Endothelial cell of umbilical vein (primary cell): ENCODE data around the gene CASP2. TPM values are rescaled to one million over a fixed set of nuclear protein-coding genes. Genes with fewer than 3 reads are reported as not detected.

Experiments
- BruUV-seq: library from RNA; stranded (reverse); fragments of 400-500 nt; replicated peaks from 2 replicates; lab custom pipeline; 2021; lab: Mats Ljungman, UMichigan
- CTCF ChIA-PET: fragments of 300-600, 350-600 bp; sonication (Branson Sonifier 250); formaldehyde crosslinking; loops from one replicate; lab custom pipeline; 2021; ENCODE audit warnings: antibody characterized with exemption, inconsistent platforms; lab: Charles Lee
- POLR2A ChIA-PET: fragments of 300-600, 350-600 bp; sonication (Branson Sonifier 250); formaldehyde crosslinking; loops from one replicate; lab custom pipeline; 2021; ENCODE audit warnings: antibody characterized with exemption, inconsistent platforms; lab: Charles Lee
- DNase-seq: peaks from one replicate; pipeline ENCODE4 v3.0.0-alpha.2; 2011; ENCODE audit warnings: low read depth, low spot score
- FAIRE-seq: peaks from 2 replicates; lab custom pipeline; 2011; peaks lifted over from hg19 to GRCh38; lab: Jason Lieb, UNC
- H2AFZ ChIP-seq: 2 replicates; pipeline ENCODE4 v1.6.0; 2012; ENCODE audit warnings: low read depth, low read length, control low read depth, inconsistent platforms
- H3K27ac ChIP-seq: 2 replicates; pipeline ENCODE4 v1.5.1; 2011; ENCODE audit warnings: low read depth, mild to moderate bottlenecking, control low read depth, low read length, moderate library complexity; ENCODE audit not compliant: insufficient read depth
- H3K27me3 ChIP-seq, 2 experiments: 2 replicates each; pipeline versions ENCODE4 v1.6.0 to v1.6.1; 2011; ENCODE audit warnings: low read length in 2 of 2, mixed read lengths in 1 of 2; ENCODE audit not compliant: control insufficient read depth in 2 of 2, insufficient read depth in 2 of 2
- H3K36me3 ChIP-seq, 2 experiments: 2 replicates in 1 of 2; 3 replicates in 1 of 2; pipeline ENCODE4 v1.5.1; 2011; ENCODE audit warnings: low read length in 2 of 2, mild to moderate bottlenecking in 1 of 2, moderate library complexity in 1 of 2; ENCODE audit not compliant: control insufficient read depth in 2 of 2, insufficient read depth in 2 of 2; ENCODE audit errors: extremely low read depth in 1 of 2
- H3K4me1 ChIP-seq: 3 replicates; pipeline ENCODE4 v1.5.1; 2011; ENCODE audit warnings: mild to moderate bottlenecking, low read length; ENCODE audit not compliant: control insufficient read depth, insufficient read depth; ENCODE audit errors: extremely low read depth
- H3K4me2 ChIP-seq: 2 replicates; pipeline ENCODE4 v1.6.1; 2011; ENCODE audit warnings: low read length, control low read depth, mixed read lengths; ENCODE audit not compliant: insufficient read depth
- H3K4me3 ChIP-seq, 3 experiments: fragments of 200-600 bp in 1 of 3; sonication (generic), shearing (Covaris generic) in 1 of 3; replicated peaks in 1 of 3; 2 replicates each; pipeline ENCODE4 v1.5.1; 2011 to 2016; ENCODE audit warnings: control low read depth in 3 of 3, low read length in 3 of 3, mild to moderate bottlenecking in 2 of 3, inconsistent platforms in 1 of 3, low read depth in 1 of 3, moderate library complexity in 1 of 3; ENCODE audit not compliant: insufficient read depth in 1 of 3
- H3K79me2 ChIP-seq: 2 replicates; pipeline ENCODE4 v1.6.0; 2012; ENCODE audit warnings: low read length, inconsistent platforms; ENCODE audit not compliant: control insufficient read depth, insufficient read depth
- H3K9ac ChIP-seq: replicated peaks from 2 replicates; pipeline ENCODE3; 2011; ENCODE audit warnings: low read length, control low read depth; ENCODE audit not compliant: insufficient read depth; ENCODE audit errors: extremely low read depth
- H3K9me1 ChIP-seq: replicated peaks from 3 replicates; pipeline ENCODE4 v1.6.0; 2011; ENCODE audit warnings: mild to moderate bottlenecking, low read length; ENCODE audit not compliant: control insufficient read depth, insufficient read depth; ENCODE audit errors: extremely low read depth
- H3K9me3 ChIP-seq: replicated peaks from 2 replicates; pipeline ENCODE4 v1.5.1; 2012; ENCODE audit warnings: low read length, inconsistent platforms; ENCODE audit not compliant: control insufficient read depth, insufficient read depth
- H4K20me1 ChIP-seq: replicated peaks from 2 replicates; pipeline ENCODE3; 2011; ENCODE audit warnings: mild to moderate bottlenecking, low read length; ENCODE audit not compliant: control insufficient read depth, insufficient read depth; ENCODE audit errors: extremely low read depth
- CTCF ChIP-seq, 2 donors: IDR thresholded peaks; 1 replicate in 1 of 2; 2 replicates in 1 of 2; pipeline ENCODE4 v1.5.1; 2011; ENCODE audit warnings: low read length in 2 of 2, mild to moderate bottlenecking in 2 of 2, moderate library complexity in 2 of 2, control low read depth in 1 of 2, inconsistent platforms in 1 of 2, low read depth in 1 of 2; ENCODE audit not compliant: insufficient read depth in 1 of 2; ENCODE audit errors: extremely low read depth in 1 of 2
- EZH2 ChIP-seq: IDR thresholded peaks from 2 replicates; pipeline ENCODE4 v1.6.1; 2012; ENCODE audit warnings: borderline replicate concordance, low read depth, mild to moderate bottlenecking, moderate library complexity, low read length, inconsistent platforms; ENCODE audit not compliant: severe bottlenecking
- FOS ChIP-seq: IDR thresholded peaks from 2 replicates; pipeline ENCODE4 v1.6.1; 2011; ENCODE audit warnings: mild to moderate bottlenecking, low read length, moderate library complexity, borderline replicate concordance; ENCODE audit not compliant: insufficient read depth
- GATA2 ChIP-seq: IDR thresholded peaks from 2 replicates; pipeline ENCODE4 v1.7.0; 2011; ENCODE audit warnings: low read depth, mild to moderate bottlenecking, moderate library complexity, mixed read lengths, low read length; ENCODE audit not compliant: insufficient read length, insufficient read depth
- JUN ChIP-seq: IDR thresholded peaks from 2 replicates; pipeline ENCODE4 v1.6.1; 2011; ENCODE audit warnings: borderline replicate concordance, low read depth; ENCODE audit not compliant: insufficient read length, insufficient read depth
- MAX ChIP-seq: IDR thresholded peaks from 2 replicates; pipeline ENCODE4 v1.6.1; 2011; ENCODE audit not compliant: insufficient read depth, insufficient read length
- MYC ChIP-seq: IDR thresholded peaks from one replicate; pipeline ENCODE4 v1.6.1; 2011; ENCODE audit warnings: mild to moderate bottlenecking, low read depth, low read length
- POLR2A ChIP-seq: IDR thresholded peaks from 2 replicates; pipeline ENCODE4 v1.6.1; 2012; ENCODE audit warnings: low read depth, mild to moderate bottlenecking, control low read depth, low read length
- POLR2AphosphoS5 ChIP-seq: IDR thresholded peaks from 2 replicates; pipeline ENCODE4 v1.6.1; 2012; ENCODE audit warnings: low read depth, mild to moderate bottlenecking, control low read depth, low read length, moderate library complexity; ENCODE audit not compliant: insufficient read depth
- dilution Hi-C: fragments of 300-500 bp; cut with MboI; formaldehyde crosslinking; loops from one replicate; pipeline ENCODE4 v1.15.0; 2019; ENCODE audit warnings: low sequenced_read_pairs; ENCODE audit not compliant: extremely low pct_ligation_motif_present
- intact Hi-C: fragments of 100-400 bp; cut with micrococcal nuclease; formaldehyde crosslinking; loops from one replicate; pipeline ENCODE4 v1.10.0; 2022
- polyA plus RNA-seq, 4 experiments: library from polyadenylated mRNA; depleted of rRNA in 3 of 4; stranded (reverse) in 3 of 4; unstranded in 1 of 4; fragments of >200 nt; gene quantifications; 2 replicates each; pipeline versions ENCODE4 v1.2.1 to v1.2.3, GENCODE V29; 2011 to 2012; ENCODE audit warnings: missing spikeins in 1 of 4
- total RNA-seq: library from RNA; stranded (reverse); gene quantifications from 2 replicates; pipeline ENCODE4 v1.2.3, GENCODE V29; 2021

CASP2 gene
- total and polyA plus RNA-seq, 2 donors (not counting 3 experiments of a cell fraction or from before 2014, with no cell fraction given) = 36.3 to 57.9 TPM

DNA sequence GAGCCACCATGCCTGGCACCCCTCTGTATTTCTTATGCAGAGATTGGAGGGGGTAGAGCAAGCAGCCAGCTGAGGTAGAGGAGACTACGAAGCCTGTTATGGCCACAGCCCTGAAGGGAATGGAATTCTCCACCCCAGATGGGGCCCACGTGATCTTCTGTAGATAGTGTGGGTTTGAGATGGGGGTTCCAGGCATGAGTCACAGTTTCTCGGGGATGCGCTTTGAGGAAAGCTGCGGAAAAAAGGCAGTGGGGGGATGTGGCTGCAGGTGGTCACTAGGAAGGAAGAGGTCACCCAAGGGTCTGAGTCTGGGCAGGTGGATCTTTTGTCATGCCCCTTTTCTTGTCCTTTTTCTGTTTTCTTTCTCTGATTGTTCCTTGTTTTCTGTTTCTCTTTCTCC is 62.9 kb downstream of the CASP2 start:
- H3K36me3 ChIP-seq = no peaks in the 10 kb centered on the region
- H3K4me1 ChIP-seq = no peaks in the 10 kb centered on the region
- dilution Hi-C loops = no loop called here
- H3K27me3 ChIP-seq = peaks cover 15 to 24% of the 10 kb centered on the region in 2 experiments
- H3K4me3 ChIP-seq = no peak overlapping the region
- no peaks in the 10 kb centered on the region for H3K79me2 ChIP-seq
- H3K9me3 ChIP-seq = no peaks in the 10 kb centered on the region
- TF ChIP-seq GATA2 = no peak
- no peak for TF ChIP-seq MYC
- TF ChIP-seq JUN = no peak
- no peak for TF ChIP-seq FOS
- no peak for TF ChIP-seq EZH2
- TF ChIP-seq POLR2AphosphoS5 = no peak
- no peak for TF ChIP-seq CTCF (IDR thresholded peaks at IDR 0.05; ENCODE audit: extremely low read depth in 1 of 2, insufficient read depth in 1 of 2, low read depth in 1 of 2, low read length in 2 of 2)
- TF ChIP-seq POLR2A = no peak
- no peak for TF ChIP-seq MAX
- H4K20me1 ChIP-seq = no peaks in the 10 kb centered on the region
- H3K4me2 ChIP-seq = no peak overlapping the region
- ChIA-PET POLR2A (no interaction called here), CTCF (interaction anchor here (1.0 kb wide), 1 partner anchor 14 kb away, joined by 3 read pairs; no protein-coding TSS in a partner anchor)
- no TSS peak for BruUV-seq
- FAIRE-seq (no peak), DNase-seq (no peak)
- H2AFZ ChIP-seq = no peak overlapping the region
- no peaks in the 10 kb centered on the region for H3K9me1 ChIP-seq
- H3K27ac ChIP-seq = no peak overlapping the region
- intact Hi-C loops = no loop called here
- no peak overlapping the region for H3K9ac ChIP-seq
